MM.1S (cell line): ENCODE results near the gene RNF222.

Experiments
- DNase-seq: peaks from one replicate; pipeline ENCODE4 v3.0.0-alpha.2; 2015
- H2AFZ ChIP-seq: fragments of 300-600 bp; sonication (generic); 2 replicates; pipeline ENCODE4 v1.6.0; 2016; ENCODE audit warnings: antibody characterized with exemption, low read length
- H3F3A ChIP-seq: fragments of 300-600 bp; sonication (generic); 2 replicates; pipeline ENCODE4 v1.6.1; 2016; ENCODE audit warnings: mild to moderate bottlenecking, antibody characterized with exemption, low read length, moderate library complexity, mixed read lengths; ENCODE audit not compliant: insufficient read depth
- H3K27ac ChIP-seq: fragments of 300-600 bp; sonication (generic); 2 replicates; pipeline ENCODE4 v1.5.1; 2016; ENCODE audit warnings: mild to moderate bottlenecking, low read length
- H3K27me3 ChIP-seq: fragments of 300-600 bp; sonication (generic); replicated peaks from 2 replicates; pipeline ENCODE4 v1.6.0; 2016; ENCODE audit warnings: low read length; ENCODE audit not compliant: insufficient read depth
- H3K36me3 ChIP-seq: fragments of 300-600 bp; sonication (generic); replicated peaks from 2 replicates; pipeline ENCODE4 v1.6.1; 2016; ENCODE audit warnings: mild to moderate bottlenecking, low read length, mixed read lengths; ENCODE audit not compliant: insufficient read depth
- H3K4me1 ChIP-seq: fragments of 300-600 bp; sonication (generic); 2 replicates; pipeline ENCODE4 v1.6.1; 2016; ENCODE audit warnings: low read length, mixed read lengths
- H3K4me2 ChIP-seq: fragments of 300-600 bp; sonication (generic); 2 replicates; pipeline ENCODE4 v1.6.0; 2016; ENCODE audit warnings: low read depth, low read length
- H3K4me3 ChIP-seq: fragments of 300-600 bp; sonication (generic); 2 replicates; pipeline ENCODE4 v1.5.1; 2016; ENCODE audit warnings: low read length, mixed read lengths
- H3K79me2 ChIP-seq: fragments of 300-600 bp; sonication (generic); 2 replicates; pipeline ENCODE4 v1.6.1; 2016; ENCODE audit warnings: mixed run types, low read length, mixed read lengths
- H3K9ac ChIP-seq: fragments of 300-600 bp; sonication (generic); 2 replicates; pipeline ENCODE4 v1.6.1; 2016; ENCODE audit warnings: low read length, mixed read lengths
- H3K9me2 ChIP-seq: fragments of 300-600 bp; sonication (generic); replicated peaks from 2 replicates; pipeline ENCODE4 v1.6.1; 2016; ENCODE audit warnings: mild to moderate bottlenecking, low read length, mixed read lengths; ENCODE audit not compliant: insufficient read depth
- H3K9me3 ChIP-seq: fragments of 300-600 bp; sonication (generic); replicated peaks from 2 replicates; pipeline ENCODE4 v1.6.1; 2016; ENCODE audit warnings: mild to moderate bottlenecking, low read length, mixed read lengths; ENCODE audit not compliant: insufficient read depth
- H4K20me1 ChIP-seq: fragments of 300-600 bp; sonication (generic); 2 replicates; pipeline ENCODE4 v1.6.1; 2016; ENCODE audit warnings: mild to moderate bottlenecking, low read length, moderate library complexity, mixed read lengths; ENCODE audit not compliant: insufficient read depth
- CTCF ChIP-seq: fragments of 300-600 bp; sonication (generic); IDR thresholded peaks from 2 replicates; pipeline ENCODE4 v1.5.1; 2016; ENCODE audit warnings: antibody characterized with exemption, low read length, mixed read lengths
- EZH2 ChIP-seq: fragments of 300-600 bp; sonication (generic); optimal IDR thresholded peaks from 2 replicates; pipeline ENCODE3; 2017; ENCODE audit warnings: low read depth, mild to moderate bottlenecking, antibody characterized with exemption, low read length, mixed read lengths
- EZH2phosphoT487 ChIP-seq: fragments of 300-600 bp; sonication (generic); IDR thresholded peaks from 2 replicates; pipeline ENCODE4 v1.6.1; 2018; ENCODE audit warnings: antibody characterized with exemption, low read length

The RNF222 gene

GRCh38 chr17:8435245-8436168, 37.9 kb upstream of the RNF222 start, which contains the start of gene NDEL1:
NDEL1 (plus strand) TSS chr17:8435884; CDS start chr17:8444272, 8,388 bp downstream.
- Histone ChIP-seq H3K27me3 (no peaks in the 10 kb centered on the region), H3K79me2 (peaks cover 46% of the 10 kb centered on the region), H3K9ac (peak within 1 kb of the TSS; percentile 99), H4K20me1 (no peaks in the 10 kb centered on the region), H3F3A (peaks cover 3% of the 10 kb centered on the region; the same call in 1 of the 2 replicates), H3K9me3 (no peaks in the 10 kb centered on the region), H3K27ac (peak within 1 kb of the TSS; percentile 96), H3K36me3 (no peaks in the 10 kb centered on the region; the same call in 1 of the 2 replicates), H3K4me3 (peak within 1 kb of the TSS; percentile 84), H3K9me2 (no peaks in the 10 kb centered on the region), H2AFZ (peak within 1 kb of the TSS; percentile 73), H3K4me2 (peak within 1 kb of the TSS; percentile 69), H3K4me1 (peaks cover 4% of the 10 kb centered on the region; the same call in 1 of the 2 replicates)
- peak; percentile 99 for DNase-seq
- no peak for TF ChIP-seq EZH2
- no peak for TF ChIP-seq CTCF
- no peak for TF ChIP-seq EZH2phosphoT487

- Histone ChIP-seq H3K9me3 (no peaks in the 10 kb centered on the region), H3K9ac (no peak overlapping the region), H3K9me2 (no peaks in the 10 kb centered on the region), H3K4me3 (no peak overlapping the region), H3K27ac (no peak overlapping the region), H3K4me1 (peaks cover 5% of the 10 kb centered on the region; the same call in 1 of the 2 replicates), H4K20me1 (no peaks in the 10 kb centered on the region), H3F3A (no peaks in the 10 kb centered on the region), H3K36me3 (no peaks in the 10 kb centered on the region), H3K79me2 (peaks cover under 1% of the 10 kb centered on the region), H3K4me2 (no peak overlapping the region), H3K27me3 (no peaks in the 10 kb centered on the region), H2AFZ (no peak overlapping the region)
- no peak for DNase-seq
- TF ChIP-seq CTCF (no peak), EZH2 (no peak), EZH2phosphoT487 (no peak)
These were observed 33.3 kb upstream of the RNF222 start for GRCh38 chr17:8430966-8431365.

- Histone ChIP-seq H3K27ac (no peak overlapping the region), H3K4me1 (peaks cover 9% of the 10 kb centered on the region), H4K20me1 (no peaks in the 10 kb centered on the region), H3K4me2 (no peak overlapping the region), H3K79me2 (no peaks in the 10 kb centered on the region), H2AFZ (no peak overlapping the region), H3K36me3 (no peaks in the 10 kb centered on the region), H3K27me3 (no peaks in the 10 kb centered on the region), H3F3A (peaks cover 2% of the 10 kb centered on the region), H3K9me3 (no peaks in the 10 kb centered on the region), H3K9ac (no peak overlapping the region), H3K4me3 (no peak overlapping the region), H3K9me2 (no peaks in the 10 kb centered on the region)
- TF ChIP-seq EZH2, result no peak
- TF ChIP-seq CTCF, result no peak
- no peak for TF ChIP-seq EZH2phosphoT487
- no peak for DNase-seq
These were observed 29.2 kb upstream of the RNF222 start for GRCh38 chr17:8426802-8427201.
